ENCODE results near the gene TTLL7.

The TTLL7 gene

DNA sequence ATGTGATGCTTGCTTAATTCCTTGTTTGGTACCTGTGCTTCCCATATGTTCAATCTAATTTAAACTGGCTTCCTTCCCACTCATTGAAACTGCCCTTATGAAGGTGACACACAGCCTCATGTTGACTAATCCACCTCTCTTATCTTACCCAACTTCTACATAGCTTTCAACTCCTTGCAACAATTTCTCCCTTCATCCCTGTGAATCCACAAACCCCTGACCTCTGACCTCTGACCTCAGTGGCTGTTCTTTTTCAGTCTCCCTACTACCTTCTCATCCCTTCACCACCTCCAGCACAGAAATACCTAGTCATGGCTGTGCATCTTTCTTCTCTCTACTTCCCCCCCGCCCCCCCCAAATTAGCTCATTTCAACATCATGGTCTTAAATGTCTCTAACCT lies 144.5 kb downstream of the TTLL7 start:
- no peak overlapping the region for H2AFZ ChIP-seq (ENCODE audit: insufficient read depth, low read length, poor library complexity)
- H3K79me1 ChIP-seq (ENCODE audit: low read length), result no peaks in the 10 kb centered on the region
- no peaks in the 10 kb centered on the region for H3K27me3 ChIP-seq (ENCODE audit: insufficient read depth, low read length)
- H4K91ac ChIP-seq (ENCODE audit: low read depth, low read length), result no peak overlapping the region
- no peaks in the 10 kb centered on the region for H3K4me1 ChIP-seq (ENCODE audit: control insufficient read depth in 1 of 2, insufficient read depth in 2 of 2, low read length in 2 of 2)
- H2BK120ac ChIP-seq (ENCODE audit: insufficient read depth, low read length, poor library complexity), result no peak overlapping the region
- no peak overlapping the region for H3K18ac ChIP-seq (ENCODE audit: low read length)
- H3K9me3 ChIP-seq (ENCODE audit: insufficient read depth, low read depth, low read length), result no peaks in the 10 kb centered on the region
- no peak overlapping the region for H3K4me2 ChIP-seq (ENCODE audit: low read length)
- whole genome bisulfite sequencing (ENCODE audit: extremely low coverage, insufficient coverage, insufficient read length), result no CpG with 5 or more reads among the region's 1 CpG
- H4K8ac ChIP-seq (ENCODE audit: low read depth, low read length), result no peak overlapping the region
- no peak overlapping the region for H3K27ac ChIP-seq (ENCODE audit: low read depth, low read length)
- no peaks in the 10 kb centered on the region for H3K79me2 ChIP-seq (ENCODE audit: control insufficient read depth, insufficient read depth, low read length, poor library complexity)
- H2BK5ac ChIP-seq (ENCODE audit: low read depth, low read length, poor library complexity), result no peak overlapping the region
- no peak overlapping the region for H2BK12ac ChIP-seq (ENCODE audit: low read length)
- no peak overlapping the region for H3K23ac ChIP-seq (ENCODE audit: low read length)
- no peak overlapping the region for H2AK5ac ChIP-seq (ENCODE audit: low read length)
- H3K9ac ChIP-seq (ENCODE audit: low read length), result no peak overlapping the region
- no peak overlapping the region for H3K4me3 ChIP-seq (ENCODE audit: low read depth, low read length)
- no peak overlapping the region for H4K12ac ChIP-seq (ENCODE audit: low read depth, low read length)
- DNase-seq, result no peak
- H3K14ac ChIP-seq (ENCODE audit: low read length), result no peak overlapping the region
- no peaks in the 10 kb centered on the region for H3K36me3 ChIP-seq (ENCODE audit: control insufficient read depth in 1 of 2, insufficient read depth in 2 of 2, low read length in 2 of 2)
- no peak overlapping the region for H3K4ac ChIP-seq (ENCODE audit: low read depth, low read length)

DNA sequence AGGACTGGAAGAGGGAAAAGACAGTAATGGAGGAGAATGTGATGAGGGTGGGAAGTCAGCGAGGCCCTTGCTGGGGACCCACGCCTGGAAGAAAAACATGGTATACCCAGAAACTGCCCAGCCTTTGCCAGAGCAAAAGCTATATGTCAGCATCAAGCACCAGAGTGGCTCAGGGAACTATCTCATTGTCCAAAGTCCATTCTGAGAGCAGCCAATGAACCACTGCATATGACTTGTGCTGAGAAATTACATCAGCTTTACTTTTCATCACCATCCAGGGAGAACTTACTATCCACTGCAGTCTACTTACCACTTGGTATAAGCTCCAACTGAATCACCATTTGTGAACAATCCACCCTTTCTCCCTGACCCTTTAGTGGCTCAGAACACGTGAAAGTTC lies 148.1 kb downstream of the TTLL7 start:
- H3K9ac ChIP-seq (ENCODE audit: low read length), result no peak overlapping the region
- no peaks in the 10 kb centered on the region for H3K9me3 ChIP-seq (ENCODE audit: insufficient read depth, low read depth, low read length)
- H3K4me3 ChIP-seq (ENCODE audit: low read depth, low read length), result no peak overlapping the region
- H3K79me2 ChIP-seq (ENCODE audit: control insufficient read depth, insufficient read depth, low read length, poor library complexity), result no peaks in the 10 kb centered on the region
- no peak overlapping the region for H2BK120ac ChIP-seq (ENCODE audit: insufficient read depth, low read length, poor library complexity)
- H2AK5ac ChIP-seq (ENCODE audit: low read length), result no peak overlapping the region
- H4K91ac ChIP-seq (ENCODE audit: low read depth, low read length), result no peak overlapping the region
- peak overlapping the region; percentile 56 for H2BK12ac ChIP-seq (ENCODE audit: low read length)
- DNase-seq, result no peak
- H4K8ac ChIP-seq (ENCODE audit: low read depth, low read length), result no peak overlapping the region
- no peak overlapping the region for H2BK5ac ChIP-seq (ENCODE audit: low read depth, low read length, poor library complexity)
- no CpG with 5 or more reads among the region's 3 CpGs for WGBS (ENCODE audit: extremely low coverage, insufficient coverage, insufficient read length)
- no peaks in the 10 kb centered on the region for H3K79me1 ChIP-seq (ENCODE audit: low read length)
- no peak overlapping the region for H3K14ac ChIP-seq (ENCODE audit: low read length)
- no peak overlapping the region for H2AFZ ChIP-seq (ENCODE audit: insufficient read depth, low read length, poor library complexity)
- no peaks in the 10 kb centered on the region for H3K36me3 ChIP-seq (ENCODE audit: control insufficient read depth in 1 of 2, insufficient read depth in 2 of 2, low read length in 2 of 2)
- H3K18ac ChIP-seq (ENCODE audit: low read length), result no peak overlapping the region
- H3K23ac ChIP-seq (ENCODE audit: low read length), result no peak overlapping the region
- H3K4ac ChIP-seq (ENCODE audit: low read depth, low read length), result no peak overlapping the region
- no peak overlapping the region for H3K4me2 ChIP-seq (ENCODE audit: low read length)
- no peaks in the 10 kb centered on the region for H3K4me1 ChIP-seq (ENCODE audit: control insufficient read depth in 1 of 2, insufficient read depth in 2 of 2, low read length in 2 of 2)
- no peak overlapping the region for H3K27ac ChIP-seq (ENCODE audit: low read depth, low read length)
- no peaks in the 10 kb centered on the region for H3K27me3 ChIP-seq (ENCODE audit: insufficient read depth, low read length)
- no peak overlapping the region for H4K12ac ChIP-seq (ENCODE audit: low read depth, low read length)

DNA sequence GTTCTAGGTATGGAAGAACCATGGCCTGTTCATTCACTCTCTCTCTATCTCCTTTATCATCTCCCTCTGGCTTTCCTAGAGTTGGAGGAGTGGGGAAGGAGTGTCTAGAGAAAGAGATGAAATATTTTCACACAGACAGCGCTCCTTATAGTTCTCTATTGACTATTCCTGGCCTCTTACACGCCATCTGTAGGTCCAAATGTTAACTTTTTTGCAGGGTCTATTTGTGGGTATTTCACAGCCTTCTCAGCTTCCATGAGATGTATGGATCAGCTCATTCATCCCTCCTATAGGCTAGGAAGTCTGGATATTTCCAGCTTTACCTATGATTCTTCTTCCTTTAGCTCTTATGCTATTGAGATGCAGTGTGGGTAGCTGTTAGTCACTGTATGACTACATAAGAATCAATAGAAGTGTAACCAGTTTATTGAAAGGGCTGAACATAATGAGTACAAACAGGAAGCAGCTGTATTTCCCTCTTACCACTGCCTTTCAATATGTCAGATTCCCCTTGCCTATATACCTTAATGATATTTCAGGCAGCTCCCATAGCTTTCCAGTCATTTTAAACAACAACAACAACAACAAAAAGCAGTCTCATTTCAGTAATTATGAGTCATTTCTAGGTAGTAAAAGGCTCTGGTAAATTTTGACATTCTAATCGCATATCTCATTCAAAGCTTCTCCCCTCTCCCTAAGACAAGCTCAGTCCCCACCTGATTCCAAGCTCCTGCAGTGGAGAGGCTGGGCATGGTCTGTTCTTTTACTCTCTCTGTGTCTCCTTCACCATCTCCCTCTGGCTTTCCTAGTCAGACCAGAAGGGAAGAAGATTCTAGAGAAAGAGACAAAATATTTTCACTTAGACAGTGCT lies 149.5 kb downstream of the TTLL7 start:
- no peak overlapping the region for H4K12ac ChIP-seq (ENCODE audit: low read depth, low read length)
- H2AK5ac ChIP-seq (ENCODE audit: low read length), result no peak overlapping the region
- no peak overlapping the region for H3K23ac ChIP-seq (ENCODE audit: low read length)
- H3K9me3 ChIP-seq (ENCODE audit: insufficient read depth, low read depth, low read length), result no peaks in the 10 kb centered on the region
- H3K4me2 ChIP-seq (ENCODE audit: low read length), result no peak overlapping the region
- H2BK120ac ChIP-seq (ENCODE audit: insufficient read depth, low read length, poor library complexity), result no peak overlapping the region
- no peak overlapping the region for H4K8ac ChIP-seq (ENCODE audit: low read depth, low read length)
- H3K79me1 ChIP-seq (ENCODE audit: low read length), result no peaks in the 10 kb centered on the region
- H2AFZ ChIP-seq (ENCODE audit: insufficient read depth, low read length, poor library complexity), result no peak overlapping the region
- DNase-seq, result no peak
- H2BK12ac ChIP-seq (ENCODE audit: low read length), result no peak overlapping the region
- no peak overlapping the region for H3K4me3 ChIP-seq (ENCODE audit: low read depth, low read length)
- no CpG with 5 or more reads among the region's 3 CpGs for WGBS (ENCODE audit: extremely low coverage, insufficient coverage, insufficient read length)
- H3K18ac ChIP-seq (ENCODE audit: low read length), result no peak overlapping the region
- H2BK5ac ChIP-seq (ENCODE audit: low read depth, low read length, poor library complexity), result no peak overlapping the region
- H3K27me3 ChIP-seq (ENCODE audit: insufficient read depth, low read length), result no peaks in the 10 kb centered on the region
- H3K14ac ChIP-seq (ENCODE audit: low read length), result no peak overlapping the region
- H3K4me1 ChIP-seq (ENCODE audit: control insufficient read depth in 1 of 2, insufficient read depth in 2 of 2, low read length in 2 of 2), result no peaks in the 10 kb centered on the region
- no peak overlapping the region for H3K27ac ChIP-seq (ENCODE audit: low read depth, low read length)
- H3K9ac ChIP-seq (ENCODE audit: low read length), result no peak overlapping the region
- H4K91ac ChIP-seq (ENCODE audit: low read depth, low read length), result no peak overlapping the region
- H3K36me3 ChIP-seq (ENCODE audit: control insufficient read depth in 1 of 2, insufficient read depth in 2 of 2, low read length in 2 of 2), result no peaks in the 10 kb centered on the region
- no peak overlapping the region for H3K4ac ChIP-seq (ENCODE audit: low read depth, low read length)
- H3K79me2 ChIP-seq (ENCODE audit: control insufficient read depth, insufficient read depth, low read length, poor library complexity), result no peaks in the 10 kb centered on the region

DNA sequence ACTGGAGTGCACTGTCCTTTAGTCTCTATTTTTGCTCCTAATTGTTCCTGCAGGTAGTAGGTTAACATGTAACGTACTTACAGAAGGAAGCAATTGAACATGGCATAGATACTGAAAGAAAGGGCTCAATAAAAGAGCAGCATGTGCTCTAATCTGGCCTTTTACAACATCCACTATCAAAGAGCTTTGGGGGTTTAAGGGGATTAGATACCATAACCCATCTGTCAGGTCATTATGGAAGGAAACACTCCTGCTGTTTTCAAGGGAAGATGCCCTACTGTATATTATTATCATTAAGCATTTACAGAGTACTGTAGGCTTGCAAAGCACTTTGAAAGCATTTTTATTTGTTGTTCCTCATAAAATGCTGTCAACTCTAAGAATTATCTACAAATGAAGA lies 152.8 kb downstream of the TTLL7 start:
- WGBS (ENCODE audit: extremely low coverage, insufficient coverage, insufficient read length), result no CpG with 5 or more reads among the region's 1 CpG
- Histone ChIP-seq H3K9me3 (ENCODE audit: insufficient read depth, low read depth, low read length) (no peaks in the 10 kb centered on the region), H3K4me1 (ENCODE audit: control insufficient read depth in 1 of 2, insufficient read depth in 2 of 2, low read length in 2 of 2) (no peaks in the 10 kb centered on the region), H3K79me1 (ENCODE audit: low read length) (no peaks in the 10 kb centered on the region), H3K36me3 (ENCODE audit: control insufficient read depth in 1 of 2, insufficient read depth in 2 of 2, low read length in 2 of 2) (no peaks in the 10 kb centered on the region), H3K79me2 (ENCODE audit: control insufficient read depth, insufficient read depth, low read length, poor library complexity) (no peaks in the 10 kb centered on the region), H4K8ac (ENCODE audit: low read depth, low read length) (no peak overlapping the region), H3K4me3 (ENCODE audit: low read depth, low read length) (no peak overlapping the region), H2BK5ac (ENCODE audit: low read depth, low read length, poor library complexity) (no peak overlapping the region), H3K14ac (ENCODE audit: low read length) (no peak overlapping the region), H3K27ac (ENCODE audit: low read depth, low read length) (no peak overlapping the region), H3K4ac (ENCODE audit: low read depth, low read length) (no peak overlapping the region), H3K4me2 (ENCODE audit: low read length) (no peak overlapping the region), H2AFZ (ENCODE audit: insufficient read depth, low read length, poor library complexity) (no peak overlapping the region), H2AK5ac (ENCODE audit: low read length) (no peak overlapping the region), H3K27me3 (ENCODE audit: insufficient read depth, low read length) (no peaks in the 10 kb centered on the region), H2BK120ac (ENCODE audit: insufficient read depth, low read length, poor library complexity) (no peak overlapping the region), H4K91ac (ENCODE audit: low read depth, low read length) (no peak overlapping the region), H3K23ac (ENCODE audit: low read length) (no peak overlapping the region), H3K18ac (ENCODE audit: low read length) (no peak overlapping the region), H4K12ac (ENCODE audit: low read depth, low read length) (no peak overlapping the region), H2BK12ac (ENCODE audit: low read length) (no peak overlapping the region), H3K9ac (ENCODE audit: low read length) (no peak overlapping the region)
- no peak for DNase-seq
